Stimulated activated naive CD8-positive, alpha-beta T cell treated with anti-CD3 and anti-CD28 coated beads, Interleukin-15, amount 100 ng/mL, for 72 hours (primary cell): ENCODE results near the gene CELF2.

Experiments
- ATAC-seq: fragments of 150-1000 bp; cut with Tn5 transposase; 2 replicates; pipeline ENCODE4 v1.10.0; 2021; ENCODE audit warnings: mild to moderate bottlenecking, moderate library complexity
- DNase-seq, 2 donors: peaks; one replicate each; pipeline ENCODE4 v3.0.0; 2021 to 2022
- H3K27ac Mint-ChIP-seq, 2 donors: one replicate each; pipeline ENCODE4 v1.8.0; 2022; ENCODE audit warnings: mild to moderate bottlenecking in 2 of 2, mixed read lengths in 2 of 2, moderate library complexity in 2 of 2
- H3K27me3 Mint-ChIP-seq: one replicate; pipeline ENCODE4 v1.8.0; 2022; ENCODE audit warnings: mixed read lengths
- H3K4me1 Mint-ChIP-seq: one replicate; pipeline ENCODE4 v1.8.0; 2022; ENCODE audit warnings: mild to moderate bottlenecking, mixed read lengths
- H3K4me3 Mint-ChIP-seq, 2 donors: one replicate each; pipeline ENCODE4 v1.8.0; 2022; ENCODE audit warnings: mild to moderate bottlenecking in 2 of 2, mixed read lengths in 2 of 2, moderate library complexity in 1 of 2
- H3K9me3 Mint-ChIP-seq, 2 donors: one replicate each; pipeline ENCODE4 v1.8.0; 2022; ENCODE audit warnings: mixed read lengths in 2 of 2

The CELF2 gene

DNA sequence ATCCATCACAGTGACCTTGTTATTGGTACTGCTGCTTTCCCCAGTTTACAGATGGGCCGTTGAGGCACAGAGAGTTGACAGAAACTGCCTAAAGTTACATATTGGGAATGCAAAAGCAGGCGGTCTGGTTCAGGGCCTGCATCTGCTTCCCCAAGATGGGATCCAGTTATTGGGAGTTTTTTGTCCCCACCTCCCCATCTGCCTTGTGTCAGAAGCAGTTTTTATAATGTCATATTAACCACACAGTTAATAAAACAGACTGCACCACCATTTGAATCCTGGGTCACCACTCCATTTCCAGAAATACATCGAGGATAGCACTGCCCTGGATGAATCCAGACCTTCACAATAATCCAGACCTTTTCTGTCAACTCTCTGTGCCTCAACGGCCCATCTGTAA, 67.9 kb downstream of the CELF2 start:
- Mint-ChIP-seq H3K9me3 (no peaks in the 10 kb centered on the region), H3K4me1 (no peaks in the 10 kb centered on the region)

DNA sequence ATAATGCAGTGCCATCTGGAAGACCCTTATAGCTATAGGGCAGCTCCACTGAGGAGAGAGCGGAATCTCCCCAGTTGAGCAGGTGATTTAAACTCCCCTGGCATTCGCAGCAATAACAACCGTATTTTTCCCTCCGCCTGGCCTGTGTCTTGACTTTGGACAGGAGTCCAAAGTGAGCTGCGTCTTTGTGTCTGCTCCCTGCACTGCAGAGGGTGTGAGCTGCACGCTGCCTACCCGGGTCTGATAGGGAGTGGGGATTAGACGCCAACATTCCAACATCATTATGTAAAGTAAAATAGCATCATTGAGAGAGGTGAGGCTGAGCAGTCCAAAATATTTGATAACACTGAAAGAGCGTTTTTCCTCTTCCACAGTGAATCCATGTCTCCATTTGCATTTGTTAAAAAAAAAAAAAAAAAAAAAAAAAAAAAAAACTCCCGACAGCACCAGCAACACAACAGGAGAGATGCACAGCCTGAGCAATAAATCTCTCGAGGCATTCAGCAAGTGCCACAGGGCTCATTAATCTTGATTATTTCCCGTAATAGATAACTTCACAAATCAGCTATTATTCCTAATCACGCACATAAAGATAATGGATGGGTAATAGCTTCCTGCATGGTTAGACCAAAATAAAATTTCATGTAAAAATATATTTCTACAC, 68.6 kb downstream of the CELF2 start:
- Mint-ChIP-seq H3K27ac (no peak overlapping the region), H3K9me3 (no peaks in the 10 kb centered on the region), H3K27me3 (no peaks in the 10 kb centered on the region), H3K4me3 (no peak overlapping the region), H3K4me1 (no peaks in the 10 kb centered on the region)
- DNase-seq, result no peak
- no peak for ATAC-seq

More for the DNA sequence above, 67.9 kb downstream of the CELF2 start:
- H3K27me3 Mint-ChIP-seq, result no peaks in the 10 kb centered on the region
- no peak overlapping the region for H3K4me3 Mint-ChIP-seq
- ATAC-seq (no peak), DNase-seq (no peak)
- H3K27ac Mint-ChIP-seq, result no peak overlapping the region

DNA sequence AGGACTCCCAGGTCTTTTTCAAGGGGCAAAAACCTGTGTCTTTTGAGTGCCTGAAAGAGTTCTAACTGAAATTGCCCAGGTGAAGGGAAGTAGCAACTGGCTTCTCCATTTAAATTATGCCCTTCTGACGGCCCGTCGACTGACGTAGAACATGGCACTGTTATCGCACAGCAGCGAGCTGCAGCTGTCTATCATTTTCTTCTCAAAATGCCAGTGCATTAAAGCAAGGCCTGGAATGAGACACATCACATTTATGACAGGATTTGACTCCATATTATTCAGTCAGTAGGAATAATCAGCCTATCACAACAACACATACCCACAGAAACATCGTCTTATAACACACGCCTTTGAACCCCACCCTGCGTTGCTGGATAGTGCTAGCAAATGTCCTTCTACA, 69.7 kb downstream of the CELF2 start:
- no peak for ATAC-seq
- no peak for DNase-seq
- Mint-ChIP-seq H3K4me1 (no peaks in the 10 kb centered on the region), H3K9me3 (no peaks in the 10 kb centered on the region), H3K4me3 (no peak overlapping the region), H3K27me3 (no peaks in the 10 kb centered on the region), H3K27ac (no peak overlapping the region)

DNA sequence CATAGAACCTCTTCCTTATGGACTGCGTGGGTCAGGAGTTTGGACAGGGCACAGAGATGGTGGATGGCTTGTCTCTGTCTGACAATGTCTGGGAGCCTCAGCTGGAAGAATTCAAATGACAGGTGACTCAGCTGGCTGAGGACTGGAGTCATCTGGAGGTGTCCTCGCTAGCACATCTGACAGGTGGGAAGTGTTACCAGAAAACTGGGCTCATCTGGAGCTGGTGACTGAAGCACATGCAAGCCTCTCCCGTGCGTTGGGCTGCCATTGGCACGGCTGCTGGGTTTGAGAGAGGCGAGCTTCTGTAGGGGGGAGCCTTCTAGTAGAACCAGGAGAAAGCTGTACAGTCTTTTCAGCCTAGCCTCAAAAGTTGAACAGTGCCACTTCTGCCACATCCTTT, 71.0 kb downstream of the CELF2 start:
- no peaks in the 10 kb centered on the region for H3K4me1 Mint-ChIP-seq
- ATAC-seq (no peak), DNase-seq (no peak)
- H3K27ac Mint-ChIP-seq, result no peak overlapping the region
- no peak overlapping the region for H3K4me3 Mint-ChIP-seq
- H3K9me3 Mint-ChIP-seq, result no peaks in the 10 kb centered on the region
- no peaks in the 10 kb centered on the region for H3K27me3 Mint-ChIP-seq

DNA sequence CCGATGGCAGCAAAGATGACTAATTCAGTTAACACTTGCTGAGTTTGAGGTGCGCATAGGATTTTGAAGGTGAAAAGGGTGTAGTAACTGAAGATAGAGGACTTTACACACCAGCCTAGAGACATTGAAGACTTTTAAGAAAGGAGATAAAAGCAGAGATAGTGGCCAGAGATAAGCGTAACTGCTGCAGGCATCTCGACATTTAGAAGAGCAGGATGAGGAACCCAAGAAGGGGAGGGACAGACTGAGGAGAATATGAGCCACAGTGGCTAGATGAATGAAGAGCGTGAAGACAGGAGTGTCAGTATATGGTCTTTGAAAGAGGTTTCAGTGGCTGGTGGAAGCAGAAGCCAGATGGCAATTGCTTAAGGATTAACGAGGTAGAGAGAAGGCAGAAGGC, 71.6 kb downstream of the CELF2 start:
- no peaks in the 10 kb centered on the region for H3K9me3 Mint-ChIP-seq
- H3K4me1 Mint-ChIP-seq, result no peaks in the 10 kb centered on the region
- H3K4me3 Mint-ChIP-seq, result no peak overlapping the region

DNA sequence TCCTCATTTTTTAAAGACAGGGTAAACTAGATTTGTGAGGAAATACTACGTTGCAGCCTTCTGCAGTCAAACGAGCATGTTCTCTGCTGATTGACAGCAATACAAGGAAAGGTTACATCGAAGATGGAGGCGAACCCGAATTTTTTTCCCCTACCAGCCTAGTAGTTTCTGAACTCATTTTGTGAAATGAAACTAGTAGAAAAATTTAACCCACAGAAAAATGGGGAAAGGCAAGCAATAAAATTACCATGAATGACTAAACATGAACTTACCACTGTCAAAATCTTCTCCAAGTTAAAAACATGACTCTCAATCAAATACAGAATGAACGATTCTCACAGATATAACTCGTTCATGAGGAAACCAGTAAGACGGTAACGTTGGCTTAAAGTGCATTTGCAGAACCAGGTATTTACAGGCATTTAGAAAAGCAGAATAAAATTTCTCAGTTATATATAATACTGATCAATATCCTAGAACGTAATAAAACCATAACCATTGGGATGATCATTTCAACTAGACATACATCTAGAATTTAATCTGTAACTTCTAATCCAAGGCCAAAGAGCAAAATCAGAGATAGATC, 73.9 kb downstream of the CELF2 start:
- DNase-seq, result peak in 1 of 2 donors; percentile 20
- no peaks in the 10 kb centered on the region for H3K27me3 Mint-ChIP-seq
- no peaks in the 10 kb centered on the region for H3K9me3 Mint-ChIP-seq
- H3K4me1 Mint-ChIP-seq, result no peaks in the 10 kb centered on the region
- peak; percentile 55 for ATAC-seq
- peak overlapping the region in 1 of 2 donors; percentile 17 for H3K4me3 Mint-ChIP-seq
- H3K27ac Mint-ChIP-seq, result no peak overlapping the region

More for the DNA sequence above, 71.6 kb downstream of the CELF2 start:
- Mint-ChIP-seq H3K27me3 (no peaks in the 10 kb centered on the region), H3K27ac (no peak overlapping the region)
- DNase-seq (no peak), ATAC-seq (no peak)

DNA sequence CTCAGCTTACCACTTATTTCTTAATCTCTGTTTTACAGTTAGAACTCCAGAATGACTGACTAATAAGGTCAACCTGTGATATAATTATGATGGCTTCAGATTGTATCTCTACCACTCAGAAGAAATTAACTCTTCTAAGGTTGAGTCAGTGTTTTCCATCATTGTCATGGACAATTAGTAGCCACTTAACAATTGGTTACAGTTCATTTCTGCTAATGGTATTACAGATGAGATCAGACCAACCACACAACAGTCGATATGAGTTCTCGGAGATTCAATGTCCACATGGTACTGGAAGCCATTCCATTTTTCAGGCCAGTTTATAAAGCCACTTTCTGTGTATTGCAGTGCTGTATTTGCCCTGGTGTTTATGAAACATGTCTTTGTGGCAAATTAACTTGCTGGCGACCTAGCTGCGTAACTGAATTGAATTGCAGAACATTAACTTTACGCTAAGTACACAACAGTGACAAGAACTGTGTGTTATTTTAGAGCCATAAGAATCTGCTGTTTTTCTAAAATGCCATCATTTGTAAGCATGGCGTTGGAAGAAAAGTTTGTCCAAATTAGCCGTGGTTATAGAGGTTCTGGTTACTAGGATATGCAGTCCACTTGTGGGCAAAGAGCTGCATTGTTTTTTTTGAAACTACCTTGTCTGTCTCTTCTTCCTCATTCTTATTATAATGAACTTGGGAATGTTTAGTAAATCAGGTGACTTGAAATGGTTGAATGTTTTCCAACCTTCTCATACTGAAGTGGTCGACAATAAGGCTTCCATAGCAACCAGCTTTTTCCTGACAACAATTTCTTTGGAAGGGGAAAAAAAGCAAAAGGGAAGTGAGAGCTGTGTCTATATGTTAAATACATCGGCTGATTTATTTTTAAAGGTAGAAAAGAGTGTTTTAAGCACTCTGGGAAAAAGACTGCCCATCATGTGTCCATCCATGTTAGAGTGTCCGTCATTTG, 76.4 kb downstream of the CELF2 start:
- Mint-ChIP-seq H3K9me3 (no peaks in the 10 kb centered on the region), H3K4me3 (no peak overlapping the region)

DNA sequence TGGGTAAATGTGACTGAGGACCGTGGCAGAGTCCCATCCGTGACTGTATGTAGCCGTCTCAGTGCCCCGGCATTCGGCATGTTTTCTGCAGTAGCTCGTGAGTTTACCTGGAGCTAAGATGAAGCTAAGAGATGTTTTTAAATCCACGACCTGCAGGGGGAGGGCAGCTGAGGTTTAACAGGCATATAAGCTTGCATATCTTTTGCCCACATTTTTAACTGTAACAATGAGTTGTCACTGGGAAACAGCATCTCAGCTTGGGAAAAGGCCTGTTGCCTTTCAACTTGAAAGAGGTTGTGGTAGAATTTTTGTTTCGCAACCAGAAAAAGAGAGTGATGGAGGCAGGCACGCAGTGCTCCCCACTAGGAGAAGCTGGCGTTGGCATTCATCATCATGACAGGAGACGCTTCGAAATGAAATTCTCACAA, 77.7 kb downstream of the CELF2 start:
- Mint-ChIP-seq H3K9me3 (no peaks in the 10 kb centered on the region), H3K27ac (no peak overlapping the region), H3K4me3 (no peak overlapping the region), H3K4me1 (no peaks in the 10 kb centered on the region), H3K27me3 (no peaks in the 10 kb centered on the region)
- ATAC-seq (no peak), DNase-seq (no peak)

More for the DNA sequence above, 76.4 kb downstream of the CELF2 start:
- ATAC-seq (no peak), DNase-seq (no peak)
- no peaks in the 10 kb centered on the region for H3K27me3 Mint-ChIP-seq
- H3K4me1 Mint-ChIP-seq, result no peaks in the 10 kb centered on the region
- H3K27ac Mint-ChIP-seq, result no peak overlapping the region

DNA sequence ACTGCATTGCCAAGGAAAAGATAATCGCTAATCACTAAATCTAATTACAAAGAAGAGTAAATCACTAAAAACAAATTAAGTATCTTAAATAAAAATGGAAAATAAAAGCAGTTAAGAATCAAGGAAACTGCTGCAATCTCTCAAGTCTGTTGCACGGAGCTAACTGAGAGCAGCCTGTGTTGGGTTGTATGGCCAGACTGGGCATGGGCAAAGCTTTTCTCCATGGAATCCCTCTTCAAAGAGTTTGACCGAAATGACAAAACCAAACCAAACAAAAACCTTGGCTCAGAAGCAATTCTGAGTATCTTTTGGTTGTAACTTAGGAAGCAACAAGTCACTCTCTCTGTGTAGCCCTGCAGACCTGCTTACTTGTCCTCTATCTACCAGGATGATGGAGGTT, 78.8 kb downstream of the CELF2 start:
- Mint-ChIP-seq H3K27ac (no peak overlapping the region), H3K4me3 (no peak overlapping the region), H3K27me3 (peaks cover 9% of the 10 kb centered on the region), H3K9me3 (no peaks in the 10 kb centered on the region), H3K4me1 (no peaks in the 10 kb centered on the region)
- DNase-seq, result no peak
- no peak for ATAC-seq

DNA sequence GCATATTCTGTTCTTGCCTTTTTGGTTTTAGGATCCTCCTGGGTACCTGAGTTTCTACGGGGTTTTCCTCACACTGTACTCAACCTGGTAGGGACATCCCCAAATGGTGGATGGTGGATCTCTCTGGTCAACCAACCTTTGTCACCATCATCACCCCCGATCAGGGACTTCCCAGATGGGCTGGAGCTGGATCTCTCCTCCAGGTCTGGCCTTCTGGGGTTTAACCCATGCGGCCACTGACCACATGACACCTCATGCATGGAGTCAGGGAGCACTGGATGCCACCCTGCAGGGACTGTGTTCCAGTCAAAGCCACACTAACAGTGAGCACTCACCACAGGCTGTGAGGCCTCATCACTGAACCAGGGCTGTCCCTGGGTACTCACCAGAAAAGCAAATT, 80.0 kb downstream of the CELF2 start:
- Mint-ChIP-seq H3K27me3 (peaks cover 9% of the 10 kb centered on the region), H3K27ac (no peak overlapping the region), H3K4me1 (no peaks in the 10 kb centered on the region), H3K4me3 (no peak overlapping the region), H3K9me3 (no peaks in the 10 kb centered on the region)
- DNase-seq (peak in 1 of 2 donors; percentile 72), ATAC-seq (peak; percentile 99)

DNA sequence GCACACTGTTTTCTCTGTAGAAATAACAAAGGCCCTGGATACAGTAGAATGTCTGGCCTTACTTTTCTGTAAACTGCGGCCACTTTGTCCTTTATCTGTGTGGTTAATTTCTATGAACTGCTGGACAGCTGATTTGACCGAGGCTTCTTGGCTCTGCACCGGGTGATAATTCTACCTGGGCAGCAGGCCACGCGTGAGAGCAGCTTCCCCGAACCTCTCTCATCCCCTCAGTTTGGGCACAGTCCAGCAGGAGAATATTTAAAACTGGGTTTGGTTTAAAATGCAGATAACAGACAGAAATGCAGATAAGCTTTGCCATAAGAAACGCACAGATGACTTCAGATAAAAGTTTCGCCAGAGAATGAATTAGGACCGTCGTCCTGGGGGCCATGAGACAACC, 81.0 kb downstream of the CELF2 start:
- Mint-ChIP-seq H3K27ac (peak overlapping the region in 1 of 2 donors; percentile 29), H3K9me3 (no peaks in the 10 kb centered on the region), H3K27me3 (peaks cover 9% of the 10 kb centered on the region), H3K4me1 (no peaks in the 10 kb centered on the region), H3K4me3 (no peak overlapping the region)
- DNase-seq, result no peak
- no peak for ATAC-seq

DNA sequence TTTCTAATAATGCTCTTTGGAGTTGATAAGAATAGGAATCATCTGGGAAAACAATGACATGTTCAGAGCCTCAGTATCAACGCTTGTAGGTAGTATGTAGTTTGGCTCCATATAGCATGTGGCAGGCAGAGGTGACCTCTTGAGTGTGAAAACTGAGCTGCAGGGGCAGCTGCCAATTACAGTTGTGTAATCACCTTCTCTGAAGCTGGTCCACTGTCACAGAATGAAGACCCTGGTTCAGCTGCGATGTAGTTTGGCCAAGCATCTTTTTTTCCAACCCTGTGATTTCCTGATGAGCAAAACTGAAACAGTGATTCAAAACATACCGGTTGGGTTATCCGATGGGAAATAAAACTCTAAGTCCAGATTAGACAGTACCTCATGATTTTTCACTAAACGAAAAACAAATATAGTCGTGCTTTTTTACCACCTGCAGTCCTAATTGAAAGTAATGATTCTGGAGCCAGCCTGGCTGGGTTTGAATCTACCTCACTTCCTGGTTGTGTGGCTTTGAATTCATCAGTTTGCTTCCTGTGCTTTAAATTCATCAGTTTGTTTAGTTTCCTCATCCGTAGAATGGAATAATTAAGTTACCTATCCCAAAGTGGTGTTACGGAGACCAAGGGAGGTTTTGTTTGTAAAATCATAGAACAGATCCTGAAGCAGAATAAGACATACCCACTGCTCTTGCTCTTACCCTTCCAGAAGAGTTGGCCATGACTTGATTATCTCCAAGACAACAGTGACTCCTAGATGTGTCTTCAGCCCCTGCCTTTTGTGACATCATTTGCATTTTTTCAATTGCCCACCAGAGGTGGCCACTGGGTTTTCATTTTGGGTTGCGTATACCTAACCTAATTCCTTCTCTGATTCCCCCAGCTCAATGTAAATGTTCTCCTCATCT, 87.4 kb downstream of the CELF2 start:
- ATAC-seq, result peak; percentile 67
- H3K9me3 Mint-ChIP-seq, result no peaks in the 10 kb centered on the region
- H3K4me3 Mint-ChIP-seq, result peak overlapping the region; percentile 27 to 32
- peaks cover 9% of the 10 kb centered on the region for H3K27me3 Mint-ChIP-seq
- H3K4me1 Mint-ChIP-seq, result peaks cover 11% of the 10 kb centered on the region
- H3K27ac Mint-ChIP-seq, result peak overlapping the region; percentile 16 to 31
- no peak for DNase-seq

DNA sequence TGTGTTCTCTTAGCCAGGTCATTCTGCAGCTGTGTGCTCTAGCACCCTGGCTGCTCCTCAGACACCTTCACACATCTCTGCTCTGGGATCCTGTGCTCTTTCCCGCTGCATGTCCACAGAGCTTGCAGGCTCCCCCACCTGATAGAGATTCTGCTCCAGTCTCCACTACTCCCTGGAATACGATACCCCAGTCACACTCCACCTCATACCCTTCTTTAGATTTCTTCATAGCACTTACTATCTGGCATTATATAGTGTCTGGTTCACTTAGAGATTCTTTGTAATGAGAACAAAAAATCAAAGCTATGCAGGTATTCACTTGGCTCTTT, 88.0 kb downstream of the CELF2 start:
- no peak for DNase-seq
- ATAC-seq, result no peak
- peak overlapping the region in 1 of 2 donors; percentile 31 for H3K27ac Mint-ChIP-seq
- H3K4me1 Mint-ChIP-seq, result peaks cover 11% of the 10 kb centered on the region
- H3K4me3 Mint-ChIP-seq, result peak overlapping the region; percentile 27 to 32
- peaks cover 8% of the 10 kb centered on the region for H3K27me3 Mint-ChIP-seq
- no peaks in the 10 kb centered on the region for H3K9me3 Mint-ChIP-seq

DNA sequence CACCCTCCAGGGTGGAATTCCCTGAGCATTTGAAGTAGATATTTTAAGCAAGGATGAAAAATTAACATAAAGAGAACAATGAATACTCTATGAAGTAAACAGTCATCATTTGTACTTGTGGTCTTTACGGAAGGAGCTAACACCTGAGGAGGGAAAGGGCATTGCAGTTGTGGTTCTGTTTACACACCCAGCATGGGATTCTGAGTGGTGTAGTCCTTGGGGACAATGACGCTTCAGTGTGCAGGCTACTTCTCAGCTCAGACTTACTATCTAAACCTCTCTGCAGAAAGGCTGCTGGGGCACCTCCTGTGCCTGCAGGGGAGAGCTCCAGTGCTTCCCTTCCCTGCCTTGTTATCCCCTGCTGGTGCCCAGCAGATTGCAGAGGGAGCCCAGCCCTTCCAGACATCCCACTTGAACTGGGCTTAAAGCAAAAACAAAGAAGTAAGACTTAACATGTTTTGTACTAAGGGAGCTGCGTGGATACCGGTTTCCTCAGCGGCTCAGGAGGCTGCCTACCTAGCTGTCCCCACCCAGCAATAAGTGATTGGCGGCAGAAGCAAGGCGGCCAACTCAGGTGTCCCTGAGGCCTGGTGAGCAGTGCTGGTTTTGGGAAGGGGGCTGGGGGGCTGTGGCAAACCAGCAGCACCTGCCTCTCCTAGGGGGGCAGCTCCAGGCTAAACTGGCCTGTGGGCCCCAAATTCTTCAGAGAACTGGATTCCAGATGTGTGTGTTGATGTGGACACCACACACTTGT, 89.1 kb downstream of the CELF2 start:
- Mint-ChIP-seq H3K27ac (no peak overlapping the region), H3K4me3 (no peak overlapping the region), H3K27me3 (no peaks in the 10 kb centered on the region), H3K4me1 (peaks cover 11% of the 10 kb centered on the region), H3K9me3 (no peaks in the 10 kb centered on the region)
- DNase-seq (no peak), ATAC-seq (peak; percentile 25)

DNA sequence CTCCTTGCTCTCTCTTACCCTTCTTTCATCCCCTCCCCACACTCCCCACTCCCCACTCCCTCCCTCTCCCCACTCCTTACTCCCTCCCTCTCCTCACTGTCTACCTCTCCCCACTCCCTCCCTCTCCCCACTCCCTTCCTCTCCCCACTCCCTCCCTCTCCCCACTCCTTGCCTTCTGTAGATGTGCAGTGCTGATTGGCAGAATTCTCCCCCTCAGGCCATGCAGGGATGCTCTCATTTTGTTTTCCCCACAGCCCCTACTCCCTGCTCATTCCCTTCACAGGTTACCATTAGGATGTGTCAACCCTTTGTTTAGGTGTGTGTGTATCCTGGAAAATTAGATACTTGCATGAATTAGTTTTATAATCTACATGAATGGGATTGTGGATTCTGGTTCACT, 90.3 kb downstream of the CELF2 start:
- no peaks in the 10 kb centered on the region for H3K9me3 Mint-ChIP-seq
- no peak overlapping the region for H3K27ac Mint-ChIP-seq
- peaks cover 11% of the 10 kb centered on the region for H3K4me1 Mint-ChIP-seq
- DNase-seq (no peak), ATAC-seq (peak; percentile 35)
- H3K4me3 Mint-ChIP-seq, result no peak overlapping the region
- no peaks in the 10 kb centered on the region for H3K27me3 Mint-ChIP-seq
